A549 (cell line): ENCODE results near the gene CEP128. TPM values are rescaled to one million over a fixed set of nuclear protein-coding genes. Genes with fewer than 3 reads are reported as not detected.

Source experiments
- ATAC-seq, 2 experiments: fragments of 200-7000 bp in 1 of 2; fragments of >200 bp in 1 of 2; cut with Nextera tagmentation in 1 of 2; cut with Tn5 transposase in 1 of 2; 3 replicates each; pipeline versions ENCODE4 v1.8.0 to v1.9.1; 2018 to 2020; ENCODE audit warnings: mild to moderate bottlenecking in 1 of 2, moderate library complexity in 1 of 2
- CTCF ChIA-PET: fragments of 300-600 bp; sonication (Branson Sonifier 250); formaldehyde crosslinking; extraction: SDS; loops from one replicate; lab custom pipeline; 2021; ENCODE audit warnings: antibody characterized with exemption, inconsistent platforms; lab: Yijun Ruan, JAX
- POLR2A ChIA-PET: fragments of 350-600 bp; formaldehyde crosslinking; extraction: SDS; loops from one replicate; lab custom pipeline; 2021; ENCODE audit warnings: antibody characterized with exemption, inconsistent platforms; lab: Yijun Ruan, JAX
- DNase-seq, 2 experiments: peaks; one replicate each; pipeline versions ENCODE4 v3.0.0 to v3.0.0-alpha.2; 2011 to 2016; ENCODE audit warnings: low read depth in 1 of 2, low spot score in 1 of 2
- FAIRE-seq: peaks from 2 replicates; lab custom pipeline; 2011; peaks lifted over from hg19 to GRCh38; lab: Jason Lieb, UNC
- H3K27ac ChIP-seq, 2 experiments: fragments of >200 bp; sonication (Bioruptor Twin); formaldehyde crosslinking; 3 replicates each; pipeline ENCODE4 v1.5.1; 2016 to 2017
- H3K4me1 ChIP-seq: fragments of >200 bp; sonication (Bioruptor Twin); formaldehyde crosslinking; 3 replicates; pipeline ENCODE4 v1.6.1; 2016
- H3K4me2 ChIP-seq: fragments of >200 bp; sonication (Bioruptor Twin); formaldehyde crosslinking; 3 replicates; pipeline ENCODE4 v1.6.1; 2016
- H3K4me3 ChIP-seq: fragments of >200 bp; sonication (Bioruptor Twin); formaldehyde crosslinking; 3 replicates; pipeline ENCODE4 v1.5.1; 2016
- H3K9me3 ChIP-seq: fragments of >200 bp; sonication (Bioruptor Twin); formaldehyde crosslinking; 3 replicates; pipeline ENCODE4 v1.6.1; 2016
- CBX2 ChIP-seq: fragments of 200-600 bp; sonication (generic); IDR thresholded peaks from 2 replicates; pipeline ENCODE4 v1.6.1; 2016; ENCODE audit warnings: low read depth, mild to moderate bottlenecking, borderline replicate concordance
- CHD2 ChIP-seq: fragments of 150-350 bp; IDR thresholded peaks from 2 replicates; pipeline ENCODE4 v1.6.1; 2014; ENCODE audit warnings: low read length; ENCODE audit not compliant: partially characterized antibody
- CHD4 ChIP-seq: fragments of 200-600 bp; sonication (generic); IDR thresholded peaks from 2 replicates; pipeline ENCODE4 v1.6.1; 2016; ENCODE audit warnings: antibody characterized with exemption, mild to moderate bottlenecking, borderline replicate concordance
- CTCF ChIP-seq: fragments of >200 bp; sonication (Bioruptor Twin); formaldehyde crosslinking; IDR thresholded peaks from 3 replicates; pipeline ENCODE4 v1.5.1; 2016
- E2F6 ChIP-seq: IDR thresholded peaks from 2 replicates; pipeline ENCODE4 v1.6.1; 2012; ENCODE audit warnings: low read depth, borderline replicate concordance
- EHF ChIP-seq: fragments of 250-450 bp; sonication (Bioruptor Pico); IDR thresholded peaks from 2 replicates; pipeline ENCODE4 v1.5.0; 2020; ENCODE audit warnings: mild to moderate bottlenecking
- ELK1 ChIP-seq: fragments of 150-350 bp; IDR thresholded peaks from 2 replicates; pipeline ENCODE4 v1.6.1; 2014; ENCODE audit warnings: low read depth, mild to moderate bottlenecking, low read length
- FOSB ChIP-seq: fragments of 250-450 bp; sonication (Bioruptor Pico); IDR thresholded peaks from 2 replicates; pipeline ENCODE4 v1.5.0; 2020; ENCODE audit warnings: mild to moderate bottlenecking, moderate library complexity
- FOXS1 ChIP-seq: fragments of 250-450 bp; sonication (Bioruptor Pico); IDR thresholded peaks from 2 replicates; pipeline ENCODE4 v1.5.0; 2020; ENCODE audit warnings: mild to moderate bottlenecking, moderate library complexity
- HOXB13 ChIP-seq: fragments of 250-450 bp; sonication (Bioruptor Pico); IDR thresholded peaks from 2 replicates; pipeline ENCODE4 v1.5.0; 2020; ENCODE audit warnings: low read depth, mild to moderate bottlenecking, moderate library complexity
- NPAS2 ChIP-seq: fragments of 250-450 bp; sonication (Bioruptor Pico); IDR thresholded peaks from 2 replicates; pipeline ENCODE4 v1.8.0; 2022; ENCODE audit warnings: mild to moderate bottlenecking, moderate library complexity, borderline replicate concordance
- PBX3 ChIP-seq: IDR thresholded peaks from 2 replicates; pipeline ENCODE4 v1.6.1; 2012
- RAD21 ChIP-seq, 2 experiments: fragments of >200 bp in 1 of 2; sonication (Bioruptor Twin) in 1 of 2; formaldehyde crosslinking in 1 of 2; IDR thresholded peaks in 1 of 2; conservative IDR thresholded peaks in 1 of 2; 2 replicates in 1 of 2; 3 replicates in 1 of 2; pipeline ENCODE4 v1.6.1; 2012 to 2018; ENCODE audit warnings: inconsistent platforms in 1 of 2
- RARB ChIP-seq: fragments of 250-450 bp; sonication (Bioruptor Pico); IDR thresholded peaks from 2 replicates; pipeline ENCODE4 v1.8.0; 2021; ENCODE audit warnings: mild to moderate bottlenecking, moderate library complexity
- RCOR1 ChIP-seq: fragments of 150-350 bp; IDR thresholded peaks from 2 replicates; pipeline ENCODE4 v1.6.1; 2014; ENCODE audit warnings: antibody characterized with exemption, low read length, low read depth
- REST ChIP-seq: fragments of 200-600 bp; sonication (generic); IDR thresholded peaks from 2 replicates; pipeline ENCODE4 v1.6.1; 2016; ENCODE audit warnings: antibody characterized with exemption, mild to moderate bottlenecking, moderate library complexity
- RFX5 ChIP-seq: fragments of 450-650 bp; IDR thresholded peaks from 2 replicates; pipeline ENCODE4 v1.7.1; 2014; ENCODE audit warnings: antibody characterized with exemption, mild to moderate bottlenecking, moderate library complexity
- RNF2 ChIP-seq: fragments of 200-600 bp; sonication (generic); IDR thresholded peaks from 2 replicates; pipeline ENCODE4 v1.6.1; 2016; ENCODE audit warnings: low read depth, mild to moderate bottlenecking, antibody characterized with exemption, moderate library complexity, borderline replicate concordance
- SMC3 ChIP-seq: fragments of >200 bp; sonication (Bioruptor Twin); formaldehyde crosslinking; IDR thresholded peaks from 3 replicates; pipeline ENCODE4 v1.6.1; 2018; ENCODE audit warnings: inconsistent platforms
- TP53 ChIP-seq: fragments of 250-450 bp; sonication (Bioruptor Pico); IDR thresholded peaks from 2 replicates; pipeline ENCODE4 v1.5.0; 2021; ENCODE audit warnings: mild to moderate bottlenecking, moderate library complexity
- USF2 ChIP-seq: fragments of 450-650 bp; IDR thresholded peaks from 2 replicates; pipeline ENCODE4 v1.6.1; 2014; ENCODE audit warnings: antibody characterized with exemption
- ZC3H11A ChIP-seq: fragments of 450-650 bp; IDR thresholded peaks from 2 replicates; pipeline ENCODE4 v1.6.1; 2014; ENCODE audit warnings: antibody characterized with exemption, mild to moderate bottlenecking
- ZFP36 ChIP-seq: fragments of 450-650 bp; IDR thresholded peaks from 2 replicates; pipeline ENCODE4 v1.6.1; 2014; ENCODE audit warnings: borderline replicate concordance; ENCODE audit not compliant: partially characterized antibody
- WGBS: methylation state at CpG from one replicate; pipeline ENCODE4 v1.1.6; 2017; ENCODE audit errors: missing lambda C conversion rate; 5-methylcytosine and 5-hydroxymethylcytosine counted together
- polyA plus RNA-seq, 4 experiments: library from polyadenylated mRNA; depleted of rRNA in 3 of 4; stranded (reverse); fragments of >200 nt; fragmentation: RNase III in 1 of 4; extraction: RNeasy Plus Mini Kit Qiagen cat#74134 plus additional on column Dnase treatment in 1 of 4; gene quantifications; 2 replicates in 3 of 4; 3 replicates in 1 of 4; pipeline ENCODE4 v1.2.3, GENCODE V29; 2011 to 2017

CEP128 gene
- polyA plus RNA-seq, 2 of the 4 experiments (the other 2 are of a cell fraction): 5.8 to 7.0 TPM

GRCh38 chr14:80862983-80863382 is 78.6 kb downstream of the CEP128 start:
- ChIA-PET CTCF (interaction anchor here (0.6 to 3.0 kb wide), 14 partner anchors 10 to 1929 kb away, joined by 3 to 36 read pairs (median 3); partner anchors contain the start of gene CEP128), POLR2A (no interaction called here)
- DNase-seq (no peak), FAIRE-seq (no peak), ATAC-seq (no peak)
- 39% methylated on average over 3 of the region's 3 CpGs for WGBS
- TF ChIP-seq RARB (CRISPR knock-in tag) (no peak), CHD4 (no peak), SMC3 (peak; percentile 66), PBX3 (no peak), RFX5 (no peak), ZFP36 (no peak), USF2 (no peak), RAD21 (conservative IDR thresholded peaks at IDR 0.05 in 1 of 2, IDR thresholded peaks at IDR 0.05 in 1 of 2) (peak; percentile 48 to 69), CTCF (peak; percentile 59)
- H3K27ac ChIP-seq: no peak overlapping the region
- H3K4me2 ChIP-seq: no peak overlapping the region
- no peak overlapping the region for H3K4me3 ChIP-seq
- no peaks in the 10 kb centered on the region for H3K4me1 ChIP-seq
- 0 out of 3 replicates have a peak, but pooled peaks cover 10% of the 10 kb centered on the region for H3K9me3 ChIP-seq

GRCh38 chr14:80862541-80862940 is 79.0 kb downstream of the CEP128 start:
- DNase-seq (no peak), ATAC-seq (no peak), FAIRE-seq (no peak)
- no peak overlapping the region for H3K4me2 ChIP-seq
- CTCF ChIA-PET: interaction anchor here (0.6 to 3.0 kb wide), 12 partner anchors 11 to 1902 kb away, joined by 3 to 36 read pairs (median 4); no protein-coding TSS in a partner anchor
- H3K4me3 ChIP-seq: no peak overlapping the region
- H3K27ac ChIP-seq: no peak overlapping the region
- no peaks in the 10 kb centered on the region for H3K4me1 ChIP-seq
- POLR2A ChIA-PET: no interaction called here
- TF ChIP-seq CHD2 (no peak), FOSB (CRISPR knock-in tag) (no peak), FOXS1 (CRISPR knock-in tag) (no peak), E2F6 (no peak), RCOR1 (no peak), HOXB13 (no peak), EHF (CRISPR knock-in tag) (no peak), NPAS2 (no peak), CBX2 (no peak)
- H3K9me3 ChIP-seq: peaks cover 10% of the 10 kb centered on the region; the same call in 1 of the 3 replicates
- WGBS: 95% methylated on average over 5 of the region's 5 CpGs

- ChIA-PET CTCF (interaction anchor here (0.9 to 4.3 kb wide), 6 partner anchors 636 to 1891 kb away, joined by 3 to 54 read pairs (median 6); no protein-coding TSS in a partner anchor), POLR2A (no interaction called here)
- no peaks in the 10 kb centered on the region for H3K9me3 ChIP-seq
- peak; percentile 97 for FAIRE-seq
- DNase-seq: peak; percentile 13 to 52
- peak overlapping the region; percentile 1 to 21; a peak in 1 of 6 replicates for H3K27ac ChIP-seq
- peaks cover 11% of the 10 kb centered on the region for H3K4me1 ChIP-seq
- peak; percentile 59 to 84; a peak in 3 of 6 replicates for ATAC-seq
- no peak overlapping the region for H3K4me3 ChIP-seq
- 20% methylated on average over 4 of the region's 4 CpGs for WGBS
- H3K4me2 ChIP-seq: 0 out of 3 replicates have a peak overlapping the region, but pooled peaks have one; percentile 16
- TF ChIP-seq RNF2 (no peak), TP53 (CRISPR knock-in tag) (no peak), ELK1 (no peak), SMC3 (peak; percentile 88), ZC3H11A (no peak), REST (no peak)
Observed at GRCh38 chr14:80850197-80850814, 91.2 kb downstream of the CEP128 start.
